Fibroblast of lung (primary cell): ENCODE data around the gene BBS9. TPM values are rescaled to one million over a fixed set of nuclear protein-coding genes. Genes with fewer than 3 reads are reported as not detected.

Experiments used
- DNase-seq, 2 donors: peaks; one replicate each; pipeline versions ENCODE4 v3.0.0 to v3.0.0-alpha.2; 2010; ENCODE audit warnings: low read depth in 2 of 2
- H2AFZ ChIP-seq: 2 replicates; pipeline ENCODE4 v1.5.1; 2012; ENCODE audit warnings: low read length, control low read depth, inconsistent platforms
- H3K27ac ChIP-seq: 2 replicates; pipeline ENCODE4 v1.5.1; 2011; ENCODE audit warnings: low read length, control low read depth; ENCODE audit not compliant: insufficient read depth
- H3K27me3 ChIP-seq: 2 replicates; pipeline ENCODE4 v1.5.1; 2011; ENCODE audit warnings: mild to moderate bottlenecking, low read length; ENCODE audit not compliant: control insufficient read depth, insufficient read depth
- H3K36me3 ChIP-seq: 2 replicates; pipeline ENCODE4 v1.5.1; 2011; ENCODE audit warnings: low read length; ENCODE audit not compliant: control insufficient read depth, insufficient read depth
- H3K4me1 ChIP-seq: 2 replicates; pipeline ENCODE4 v1.5.1; 2011; ENCODE audit warnings: low read length; ENCODE audit not compliant: control insufficient read depth, insufficient read depth; ENCODE audit errors: extremely low read depth
- H3K4me2 ChIP-seq: 2 replicates; pipeline ENCODE4 v1.5.1; 2011; ENCODE audit warnings: low read length, control low read depth; ENCODE audit not compliant: insufficient read depth; ENCODE audit errors: extremely low read depth
- H3K4me3 ChIP-seq, 4 experiments: fragments of 200-600 bp in 1 of 4; sonication (generic) in 1 of 4; replicated peaks in 1 of 4; 2 replicates each; pipeline ENCODE4 v1.5.1; 2011 to 2016; ENCODE audit warnings: low read length in 4 of 4, low read depth in 3 of 4, mild to moderate bottlenecking in 3 of 4, control low read depth in 2 of 4, inconsistent platforms in 1 of 4, mixed read lengths in 1 of 4; ENCODE audit not compliant: insufficient read depth in 1 of 4; ENCODE audit errors: control extremely low read depth in 1 of 4
- H3K79me2 ChIP-seq: 2 replicates; pipeline ENCODE4 v1.5.1; 2012; ENCODE audit warnings: mild to moderate bottlenecking, low read length, inconsistent platforms; ENCODE audit not compliant: control insufficient read depth, insufficient read depth
- H3K9ac ChIP-seq: 2 replicates; pipeline ENCODE4 v1.5.1; 2011; ENCODE audit warnings: mild to moderate bottlenecking, low read length, control low read depth; ENCODE audit not compliant: insufficient read depth
- H3K9me3 ChIP-seq: 2 replicates; pipeline ENCODE4 v1.5.1; 2012; ENCODE audit warnings: low read depth, low read length; ENCODE audit not compliant: control insufficient read depth, insufficient read depth
- H4K20me1 ChIP-seq: 2 replicates; pipeline ENCODE4 v1.5.1; 2011; ENCODE audit warnings: low read length; ENCODE audit not compliant: control insufficient read depth, insufficient read depth; ENCODE audit errors: extremely low read depth
- EZH2 ChIP-seq: IDR thresholded peaks from 2 replicates; pipeline ENCODE4 v1.5.1; 2012; ENCODE audit warnings: low read length, control low read depth, mild to moderate bottlenecking; ENCODE audit errors: missing control alignments
- polyA plus RNA-seq, 2 donors: library from polyadenylated mRNA; depleted of rRNA in 1 of 2; stranded (reverse) in 1 of 2; unstranded in 1 of 2; fragments of >200 nt; gene quantifications; 2 replicates each; pipeline ENCODE4 v1.2.1, GENCODE V29; 2011 to 2012; ENCODE audit warnings: missing spikeins in 1 of 2
- total RNA-seq: library from RNA; depleted of rRNA; stranded (reverse); fragments of >200 nt; gene quantifications from 2 replicates; pipeline ENCODE4 v1.2.1, GENCODE V29; 2014
- TF ChIP-seq, protein P1 (sequence below), 2 donors: IDR thresholded peaks in 1 of 2; conservative IDR thresholded peaks in 1 of 2; 1 replicate in 1 of 2; 2 replicates in 1 of 2; pipeline ENCODE4 v1.5.1; 2011 to 2012; ENCODE audit warnings: low read length in 2 of 2, control low read depth in 1 of 2, inconsistent platforms in 1 of 2, low read depth in 1 of 2, mild to moderate bottlenecking in 1 of 2

BBS9 gene
- total and polyA plus RNA-seq, 2 donors (not counting 1 experiment from before 2014, with no cell fraction given): 19.1 to 26.9 TPM

DNA sequence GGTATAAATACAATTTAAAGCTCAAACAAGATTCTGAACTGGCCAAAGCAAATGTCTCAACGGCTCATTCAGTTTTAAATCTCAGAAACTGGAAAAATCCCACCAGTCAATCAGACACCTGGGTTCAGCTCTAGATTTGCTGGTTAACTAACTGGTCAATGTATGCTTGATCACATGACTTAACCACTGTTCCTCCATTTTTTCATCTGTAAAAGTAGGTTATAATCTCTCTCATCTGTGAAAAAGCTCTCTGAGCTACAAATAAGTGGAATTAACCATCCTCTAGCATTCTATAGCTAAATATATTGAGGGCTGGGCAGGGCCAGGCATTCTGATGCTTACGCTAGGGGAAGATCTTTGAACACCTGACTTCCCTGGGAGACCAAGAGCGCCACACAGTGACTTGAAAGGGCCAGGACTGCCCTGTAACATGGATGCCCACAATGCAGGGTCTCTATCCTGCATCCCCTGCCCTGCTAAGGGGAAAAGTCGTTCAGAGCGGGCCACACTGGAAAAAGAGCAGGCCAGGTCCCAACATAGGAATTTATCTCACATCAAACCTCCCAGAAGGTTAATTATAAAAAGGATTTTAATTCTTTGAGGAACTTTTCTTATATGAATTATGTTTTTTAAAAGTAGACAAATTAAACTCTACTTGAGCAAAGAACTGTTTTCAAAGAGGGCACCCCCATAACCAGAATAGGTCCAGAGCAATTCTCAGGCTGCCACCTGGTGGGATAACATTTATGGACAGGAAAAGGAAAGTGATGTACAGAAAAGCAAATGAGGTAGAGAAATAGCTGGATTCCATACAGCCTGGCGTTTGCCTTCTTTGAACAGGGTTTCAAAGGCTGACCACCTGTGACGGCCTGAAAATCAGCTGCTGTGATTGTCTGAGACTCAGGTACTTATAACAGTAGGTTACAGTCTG is 22.0 kb upstream of the BBS9 start:
- peak overlapping the region; percentile 52 to 95 (median 60) for H3K4me3 ChIP-seq
- H3K36me3 ChIP-seq: peaks cover 1% of the 10 kb centered on the region
- H3K9ac ChIP-seq: no peak overlapping the region
- DNase-seq: peak; percentile 42 to 63
- no peaks in the 10 kb centered on the region for H3K27me3 ChIP-seq
- TF ChIP-seq, protein P1, sequence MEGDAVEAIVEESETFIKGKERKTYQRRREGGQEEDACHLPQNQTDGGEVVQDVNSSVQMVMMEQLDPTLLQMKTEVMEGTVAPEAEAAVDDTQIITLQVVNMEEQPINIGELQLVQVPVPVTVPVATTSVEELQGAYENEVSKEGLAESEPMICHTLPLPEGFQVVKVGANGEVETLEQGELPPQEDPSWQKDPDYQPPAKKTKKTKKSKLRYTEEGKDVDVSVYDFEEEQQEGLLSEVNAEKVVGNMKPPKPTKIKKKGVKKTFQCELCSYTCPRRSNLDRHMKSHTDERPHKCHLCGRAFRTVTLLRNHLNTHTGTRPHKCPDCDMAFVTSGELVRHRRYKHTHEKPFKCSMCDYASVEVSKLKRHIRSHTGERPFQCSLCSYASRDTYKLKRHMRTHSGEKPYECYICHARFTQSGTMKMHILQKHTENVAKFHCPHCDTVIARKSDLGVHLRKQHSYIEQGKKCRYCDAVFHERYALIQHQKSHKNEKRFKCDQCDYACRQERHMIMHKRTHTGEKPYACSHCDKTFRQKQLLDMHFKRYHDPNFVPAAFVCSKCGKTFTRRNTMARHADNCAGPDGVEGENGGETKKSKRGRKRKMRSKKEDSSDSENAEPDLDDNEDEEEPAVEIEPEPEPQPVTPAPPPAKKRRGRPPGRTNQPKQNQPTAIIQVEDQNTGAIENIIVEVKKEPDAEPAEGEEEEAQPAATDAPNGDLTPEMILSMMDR (conservative IDR thresholded peaks at IDR 0.05 in 1 of 2, IDR thresholded peaks at IDR 0.05 in 1 of 2; ENCODE audit: low read depth in 1 of 2, low read length in 2 of 2): peak; percentile 14 to 51
- TF ChIP-seq EZH2: no peak
- H3K79me2 ChIP-seq: peaks cover 43% of the 10 kb centered on the region
- no peak overlapping the region for H3K27ac ChIP-seq
- H4K20me1 ChIP-seq: no peaks in the 10 kb centered on the region
- peak overlapping the region; percentile 85 for H3K4me2 ChIP-seq
- no peak overlapping the region for H2AFZ ChIP-seq
- H3K4me1 ChIP-seq: peaks cover 6% of the 10 kb centered on the region
- no peaks in the 10 kb centered on the region for H3K9me3 ChIP-seq

GRCh38 chr7:33108554-33109004 is 20.8 kb upstream of the BBS9 start:
- Histone ChIP-seq H3K9ac (peak overlapping the region; percentile 83), H3K27ac (peak overlapping the region; percentile 30), H3K4me1 (peaks cover 6% of the 10 kb centered on the region), H3K36me3 (no peaks in the 10 kb centered on the region), H3K79me2 (peaks cover 38% of the 10 kb centered on the region), H4K20me1 (no peaks in the 10 kb centered on the region), H3K9me3 (no peaks in the 10 kb centered on the region), H2AFZ (peak overlapping the region; percentile 86), H3K4me3 (peak overlapping the region; percentile 52 to 95 (median 60)), H3K27me3 (no peaks in the 10 kb centered on the region), H3K4me2 (peak overlapping the region; percentile 85)
- DNase-seq: peak in 1 of 2 donors; percentile 42
- TF ChIP-seq, protein P1 (conservative IDR thresholded peaks at IDR 0.05 in 1 of 2, IDR thresholded peaks at IDR 0.05 in 1 of 2; ENCODE audit: low read depth in 1 of 2, low read length in 2 of 2): peak in 1 of 2 donors; percentile 3
- no peak for TF ChIP-seq EZH2

DNA sequence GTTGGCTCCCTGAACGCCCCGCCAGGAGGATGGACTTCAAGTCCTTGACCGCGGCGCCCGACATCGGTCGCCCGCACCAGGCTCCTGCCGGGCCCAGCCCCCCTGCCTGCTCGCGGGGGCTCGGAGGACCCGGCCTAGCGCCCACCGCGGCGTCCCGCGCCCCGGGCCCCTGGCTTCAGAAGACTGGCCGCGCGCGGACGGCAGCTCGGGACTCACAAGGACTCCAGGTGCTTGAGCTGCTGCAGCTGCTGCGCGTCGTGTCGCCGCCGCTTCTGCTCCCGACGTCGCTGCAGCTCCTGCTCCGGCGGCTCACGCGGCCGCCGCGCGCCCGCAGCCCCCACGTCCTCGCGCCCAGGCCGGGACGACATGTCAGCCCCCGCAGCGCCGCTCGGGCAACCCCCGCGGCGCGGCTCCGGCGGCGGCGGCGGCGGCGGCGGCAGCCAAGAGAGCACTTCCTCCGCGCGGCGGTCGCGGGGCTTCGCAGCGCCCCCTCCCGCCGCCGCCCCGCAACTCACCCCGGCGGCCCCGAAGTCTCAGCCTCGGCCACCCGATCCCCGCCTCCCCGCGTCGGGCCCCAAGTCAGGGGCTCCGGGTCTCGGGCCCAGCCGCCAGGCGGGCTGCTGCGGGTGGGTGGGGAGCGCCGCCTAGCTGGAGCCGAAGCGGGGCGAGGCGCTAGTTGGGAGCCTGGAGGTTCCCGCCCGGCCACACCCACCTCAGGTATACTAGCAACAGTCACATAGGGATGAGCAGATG is 20.2 kb upstream of the BBS9 start, which contains the start of gene RP9:
Gene RP9 (minus strand): TSS at position 400 of the 753 bp plus-strand sequence. CDS start 32 bp downstream, at position 368.
- DNase-seq: peak; percentile 45 to 63
- Histone ChIP-seq H3K27me3 (no peaks in the 10 kb centered on the region), H3K4me2 (peak within 1 kb of the TSS; percentile 88), H3K9me3 (no peaks in the 10 kb centered on the region), H3K4me1 (peaks cover 6% of the 10 kb centered on the region), H3K9ac (peak within 1 kb of the TSS; percentile 83), H3K79me2 (peaks cover 38% of the 10 kb centered on the region), H2AFZ (peak within 1 kb of the TSS; percentile 86), H3K4me3 (peak within 1 kb of the TSS; percentile 52 to 95 (median 63)), H3K27ac (peak within 1 kb of the TSS; percentile 30), H4K20me1 (no peaks in the 10 kb centered on the region), H3K36me3 (no peaks in the 10 kb centered on the region)
- no peak for TF ChIP-seq EZH2
- TF ChIP-seq, protein P1 (conservative IDR thresholded peaks at IDR 0.05 in 1 of 2, IDR thresholded peaks at IDR 0.05 in 1 of 2; ENCODE audit: low read depth in 1 of 2, low read length in 2 of 2): peak; percentile 10 to 28
